Gastroesophageal sphincter (tissue), 4 donors: Measurements from ENCODE around the gene ATRN. TPM values are rescaled to one million over a fixed set of nuclear protein-coding genes. Genes with fewer than 3 reads are reported as not detected.

Experiments
- ATAC-seq: fragments of 150-250 bp; one replicate; pipeline ENCODE4 v1.9.1; 2016; ENCODE audit warnings: mild to moderate bottlenecking, moderate library complexity
- H3K27ac ChIP-seq, 4 donors: fragments of 200-600 bp; sonication (generic) in 3 of 4; 1 replicate in 3 of 4; 2 replicates in 1 of 4; pipeline ENCODE4 v1.5.1; 2016 to 2019
- H3K27me3 ChIP-seq: fragments of 200-600 bp; sonication (generic); one replicate; pipeline ENCODE4 v1.5.1; 2019
- H3K36me3 ChIP-seq, 2 donors: fragments of 200-600 bp; sonication (generic); one replicate each; pipeline ENCODE4 v1.5.1; 2019; ENCODE audit warnings: control low read depth in 1 of 2
- H3K4me1 ChIP-seq, 3 donors: fragments of 200-600 bp; sonication (generic); 1 replicate in 2 of 3; 2 replicates in 1 of 3; pipeline ENCODE4 v1.5.1; 2016 to 2019; ENCODE audit warnings: control low read depth in 2 of 3
- H3K4me3 ChIP-seq, 2 donors: fragments of 200-600 bp; sonication (generic); one replicate each; pipeline ENCODE4 v1.5.1; 2019; ENCODE audit warnings: mild to moderate bottlenecking in 1 of 2, moderate library complexity in 1 of 2
- H3K9me3 ChIP-seq, 3 donors: fragments of 200-600 bp; sonication (generic); one replicate each; pipeline ENCODE4 v1.5.1; 2017 to 2019; ENCODE audit warnings: control low read depth in 2 of 3
- EP300 ChIP-seq: sonication (generic); formaldehyde crosslinking; IDR thresholded peaks from one replicate; pipeline ENCODE4 v1.6.1; 2017; ENCODE audit warnings: antibody characterized with exemption, mild to moderate bottlenecking
- POLR2A ChIP-seq, 2 donors: fragments of 450-650 bp; IDR thresholded peaks; one replicate each; pipeline ENCODE4 v1.6.1; 2017; ENCODE audit warnings: antibody characterized with exemption in 2 of 2, mild to moderate bottlenecking in 2 of 2, moderate library complexity in 1 of 2
- POLR2AphosphoS5 ChIP-seq: sonication (generic); formaldehyde crosslinking; IDR thresholded peaks from one replicate; pipeline ENCODE4 v1.6.1; 2017; ENCODE audit warnings: antibody characterized with exemption
- WGBS, 2 donors: methylation state at CpG; one replicate each; pipeline ENCODE4 v1.1.5; 2018; ENCODE audit warnings: low coverage in 1 of 2; 5-methylcytosine and 5-hydroxymethylcytosine counted together
- total RNA-seq, 4 donors: library from RNA; depleted of rRNA; stranded (reverse); fragments of >200 nt; gene quantifications; one replicate each; pipeline ENCODE4 v1.1.0, GENCODE V29; 2016
- TF ChIP-seq, protein P1 (sequence below), 4 experiments: fragments of 200-600 bp in 2 of 4; fragments of 450-650 bp in 2 of 4; sonication (generic) in 1 of 4; IDR thresholded peaks; one replicate each; pipeline ENCODE4 v1.5.1; 2017 to 2019; ENCODE audit warnings: antibody characterized with exemption in 4 of 4, mild to moderate bottlenecking in 2 of 4, moderate library complexity in 2 of 4

ATRN gene
- total RNA-seq, 4 donors from 2014 or later, result 16.7 to 22.2 (median 19.4) TPM

DNA sequence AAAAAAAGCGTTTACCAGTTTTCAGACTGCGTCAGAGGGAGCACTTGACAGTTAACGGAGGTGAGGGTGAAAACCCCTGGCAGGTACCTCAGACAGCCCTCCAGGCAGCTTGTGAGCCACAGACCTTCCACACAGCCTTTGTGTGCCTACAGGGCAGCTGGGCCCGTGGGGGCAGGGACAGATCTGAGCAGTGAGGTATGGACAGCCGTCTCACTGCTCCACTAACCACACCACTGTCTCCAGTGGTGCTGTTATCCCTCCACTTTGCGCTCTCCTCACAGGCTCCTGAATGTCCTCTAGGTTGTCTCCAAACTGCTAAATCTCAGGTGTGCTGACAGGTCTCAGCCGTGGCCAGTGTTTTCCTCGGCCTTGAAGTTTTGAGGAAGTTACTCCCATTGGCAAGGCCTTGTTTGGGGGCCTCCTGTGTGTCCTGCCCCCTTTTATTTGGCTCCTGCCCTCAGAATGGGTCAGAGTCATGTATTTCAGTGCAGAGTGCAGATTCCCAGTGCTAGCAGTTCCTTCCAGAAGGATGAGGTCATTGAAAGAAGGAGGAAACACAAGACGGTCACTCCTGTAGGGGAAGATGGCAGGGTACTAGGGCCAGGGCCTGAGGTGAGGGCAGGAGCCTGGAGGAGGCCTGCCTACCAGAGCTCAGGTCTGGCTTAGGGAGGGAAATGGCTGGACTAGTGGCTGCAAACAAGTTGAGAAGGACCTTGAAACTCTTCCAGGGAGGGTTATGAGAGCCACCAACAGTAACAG, 180.6 kb downstream of the ATRN start:
- 74 to 80% methylated on average over 5 to 6 of the region's 9 CpGs for WGBS, 2 donors
- no peaks in the 10 kb centered on the region for H3K4me1 ChIP-seq
- no peaks in the 10 kb centered on the region for H3K27me3 ChIP-seq
- peaks cover 0 to 7% (median 0%) of the 10 kb centered on the region in 3 donors for H3K9me3 ChIP-seq
- no peak overlapping the region for H3K4me3 ChIP-seq
- H3K36me3 ChIP-seq, result peaks cover 0 to 37% of the 10 kb centered on the region in 2 donors
- no peak overlapping the region for H3K27ac ChIP-seq
- ATAC-seq, result peak; percentile 36
- TF ChIP-seq POLR2A (IDR thresholded peaks at IDR 0.05), result no peak
- no peak for TF ChIP-seq POLR2AphosphoS5
- TF ChIP-seq, protein P1, sequence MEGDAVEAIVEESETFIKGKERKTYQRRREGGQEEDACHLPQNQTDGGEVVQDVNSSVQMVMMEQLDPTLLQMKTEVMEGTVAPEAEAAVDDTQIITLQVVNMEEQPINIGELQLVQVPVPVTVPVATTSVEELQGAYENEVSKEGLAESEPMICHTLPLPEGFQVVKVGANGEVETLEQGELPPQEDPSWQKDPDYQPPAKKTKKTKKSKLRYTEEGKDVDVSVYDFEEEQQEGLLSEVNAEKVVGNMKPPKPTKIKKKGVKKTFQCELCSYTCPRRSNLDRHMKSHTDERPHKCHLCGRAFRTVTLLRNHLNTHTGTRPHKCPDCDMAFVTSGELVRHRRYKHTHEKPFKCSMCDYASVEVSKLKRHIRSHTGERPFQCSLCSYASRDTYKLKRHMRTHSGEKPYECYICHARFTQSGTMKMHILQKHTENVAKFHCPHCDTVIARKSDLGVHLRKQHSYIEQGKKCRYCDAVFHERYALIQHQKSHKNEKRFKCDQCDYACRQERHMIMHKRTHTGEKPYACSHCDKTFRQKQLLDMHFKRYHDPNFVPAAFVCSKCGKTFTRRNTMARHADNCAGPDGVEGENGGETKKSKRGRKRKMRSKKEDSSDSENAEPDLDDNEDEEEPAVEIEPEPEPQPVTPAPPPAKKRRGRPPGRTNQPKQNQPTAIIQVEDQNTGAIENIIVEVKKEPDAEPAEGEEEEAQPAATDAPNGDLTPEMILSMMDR (IDR thresholded peaks at IDR 0.05), result no peak
- no peak for TF ChIP-seq EP300

DNA sequence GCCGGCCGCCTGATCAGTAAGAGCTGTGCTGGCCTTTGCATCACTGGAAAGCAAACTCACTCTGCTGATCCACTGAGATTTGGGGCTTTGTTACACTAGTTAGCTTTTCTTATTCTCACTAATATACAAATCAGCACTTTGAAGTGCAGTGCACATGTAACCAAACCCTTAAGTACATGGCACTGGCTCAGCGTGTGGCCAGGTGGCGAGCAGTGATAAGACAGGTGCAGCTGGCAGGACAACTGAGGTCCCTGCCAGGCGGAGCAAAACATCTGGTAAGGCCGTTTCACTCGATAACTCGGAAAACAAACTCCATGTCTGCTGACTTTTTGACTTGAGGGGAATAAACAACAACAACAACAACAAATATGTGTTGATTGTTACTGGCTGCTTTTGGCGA, 181.4 kb downstream of the ATRN start:
- Histone ChIP-seq H3K27me3 (peaks cover 2% of the 10 kb centered on the region), H3K36me3 (peaks cover 0 to 29% of the 10 kb centered on the region in 2 donors), H3K9me3 (peaks cover 0 to 7% (median 0%) of the 10 kb centered on the region in 3 donors), H3K4me3 (no peak overlapping the region), H3K4me1 (no peaks in the 10 kb centered on the region), H3K27ac (no peak overlapping the region)
- TF ChIP-seq EP300 (no peak), POLR2A (IDR thresholded peaks at IDR 0.05) (no peak), POLR2AphosphoS5 (no peak)
- TF ChIP-seq, protein P1 (IDR thresholded peaks at IDR 0.05), result no peak
- 77 to 96% methylated on average over 6 to 9 of the region's 9 CpGs for WGBS, 2 donors
- ATAC-seq, result no peak

DNA sequence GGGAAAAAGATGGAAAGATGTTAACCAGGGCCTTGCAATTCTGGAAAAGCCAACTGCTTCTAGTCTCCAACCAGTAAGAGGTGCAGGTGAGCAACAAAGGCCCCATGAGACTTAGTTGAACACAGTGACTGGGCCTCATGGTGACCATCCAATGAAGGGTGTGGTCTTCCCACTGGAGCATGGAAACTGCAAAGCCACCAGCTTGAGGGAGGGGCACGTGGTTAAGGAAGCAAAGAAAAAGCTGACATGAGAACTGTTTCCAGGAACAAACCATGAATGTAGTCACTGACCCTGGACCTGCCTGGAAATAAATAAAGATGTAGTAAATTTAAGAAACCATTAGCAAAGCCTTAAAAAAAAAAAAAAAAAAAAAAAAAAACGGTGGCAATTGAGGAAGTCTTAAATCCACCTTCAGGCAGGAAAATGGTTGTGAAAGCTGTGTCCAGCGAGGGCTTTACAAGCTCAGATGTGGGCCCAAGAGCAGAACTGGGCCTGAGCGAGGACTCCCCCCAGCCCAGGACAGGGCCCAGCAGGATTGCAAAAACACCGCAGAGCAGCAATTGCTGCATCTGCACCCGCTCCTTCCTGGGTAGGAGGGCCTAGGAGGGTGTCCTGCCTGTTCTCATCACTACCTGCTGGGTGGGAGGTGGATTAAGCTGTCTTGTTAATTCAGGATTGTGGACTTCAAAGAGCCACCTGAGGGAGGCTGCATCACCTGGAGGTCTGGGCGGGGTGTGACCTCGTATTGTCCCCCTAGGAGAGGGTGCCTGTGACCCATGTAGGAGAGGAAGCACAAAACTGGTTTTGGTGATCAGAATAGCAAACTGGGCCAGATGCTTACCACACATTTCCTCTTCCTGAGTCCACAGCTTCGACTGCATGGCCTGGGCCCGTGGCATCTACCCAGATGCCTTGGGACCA, 182.1 kb downstream of the ATRN start:
- 82 to 87% methylated on average over 5 to 6 of the region's 10 CpGs for WGBS, 2 donors

DNA sequence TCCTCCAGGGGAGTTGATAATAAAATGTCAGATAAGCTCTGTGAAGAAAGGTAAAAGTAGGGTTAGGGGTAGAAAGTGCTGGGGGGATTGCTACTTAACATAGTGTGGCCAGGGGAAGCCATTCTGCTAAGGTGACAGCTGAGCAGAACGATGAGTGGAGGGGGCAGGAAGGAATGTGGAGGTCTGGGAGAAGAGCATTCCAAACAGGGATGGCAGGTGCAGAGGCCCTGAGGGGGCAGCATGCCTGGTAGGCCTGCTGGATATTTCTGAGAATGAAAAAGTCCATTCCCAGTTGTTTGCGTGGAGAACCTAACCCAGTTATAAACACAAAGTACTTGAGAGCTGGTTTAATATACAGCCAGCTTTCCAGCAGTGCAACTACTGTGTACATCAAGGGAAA, 183.1 kb downstream of the ATRN start:
- no peak for TF ChIP-seq POLR2AphosphoS5
- TF ChIP-seq, protein P1 (IDR thresholded peaks at IDR 0.05), result no peak
- no peak for TF ChIP-seq POLR2A (IDR thresholded peaks at IDR 0.05)
- TF ChIP-seq EP300, result no peak
- WGBS, 2 donors, result 25 to 50% methylated on average over 2 of the region's 2 CpGs
- no peak for ATAC-seq

More for the DNA sequence above, 182.1 kb downstream of the ATRN start:
- Histone ChIP-seq H3K36me3 (peaks cover 0 to 26% of the 10 kb centered on the region in 2 donors), H3K4me3 (no peak overlapping the region), H3K4me1 (no peaks in the 10 kb centered on the region), H3K27me3 (peaks cover 10% of the 10 kb centered on the region), H3K27ac (no peak overlapping the region), H3K9me3 (peaks cover 0 to 7% (median 0%) of the 10 kb centered on the region in 3 donors)
- TF ChIP-seq EP300 (no peak), POLR2AphosphoS5 (no peak), POLR2A (IDR thresholded peaks at IDR 0.05) (no peak)
- TF ChIP-seq, protein P1 (IDR thresholded peaks at IDR 0.05), result no peak
- no peak for ATAC-seq

More for the DNA sequence above, 183.1 kb downstream of the ATRN start:
- peaks cover 19% of the 10 kb centered on the region for H3K27me3 ChIP-seq
- no peak overlapping the region for H3K4me3 ChIP-seq
- no peak overlapping the region for H3K27ac ChIP-seq
- peaks cover 0 to 16% of the 10 kb centered on the region in 2 donors for H3K36me3 ChIP-seq
- H3K4me1 ChIP-seq, result no peaks in the 10 kb centered on the region
- H3K9me3 ChIP-seq, result peaks cover 0 to 7% (median 0%) of the 10 kb centered on the region in 3 donors
